Thoracic aorta (tissue), 2 donors: ENCODE results near the gene MAGEA11. TPM values are rescaled to one million over a fixed set of nuclear protein-coding genes. Genes with fewer than 3 reads are reported as not detected.
"Not testable (repeated sequence)": the region's sequence is repeated elsewhere in the genome, so short reads cannot be mapped to it uniquely, and the experiment has no call there.

Experiments
- ATAC-seq: fragments of 150-250 bp; one replicate; pipeline ENCODE4 v1.8.0; 2017; ENCODE audit warnings: low read depth; ENCODE audit not compliant: insufficient number of reproducible peaks, low FRiP score
- DNase-seq: peaks from one replicate; pipeline ENCODE4 v3.0.0-alpha.2; 2020; ENCODE audit warnings: low spot score
- H3K27ac ChIP-seq, 2 donors: fragments of 200-600 bp; sonication (generic); 1 replicate in 1 of 2; 2 replicates in 1 of 2; pipeline ENCODE4 v1.5.1; 2016; ENCODE audit warnings: mild to moderate bottlenecking in 2 of 2, moderate library complexity in 2 of 2
- H3K27me3 ChIP-seq: fragments of 200-600 bp; sonication (generic); replicated peaks from 2 replicates; pipeline ENCODE4 v1.6.0; 2016; ENCODE audit warnings: mild to moderate bottlenecking; ENCODE audit not compliant: insufficient read depth
- H3K36me3 ChIP-seq: fragments of 200-600 bp; sonication (generic); one replicate; pipeline ENCODE4 v1.5.1; 2016
- H3K4me1 ChIP-seq, 2 donors: fragments of 200-600 bp; sonication (generic); 1 replicate in 1 of 2; 2 replicates in 1 of 2; pipeline versions ENCODE4 v1.5.1 to v1.6.0; 2016; ENCODE audit warnings: low read depth in 2 of 2, mild to moderate bottlenecking in 1 of 2; ENCODE audit not compliant: control insufficient read depth in 1 of 2
- H3K4me3 ChIP-seq: fragments of 200-600 bp; sonication (generic); 2 replicates; pipeline ENCODE4 v1.5.1; 2016; ENCODE audit warnings: mild to moderate bottlenecking
- H3K9me3 ChIP-seq: fragments of 200-600 bp; sonication (generic); 2 replicates; pipeline ENCODE4 v1.5.1; 2016
- CTCF ChIP-seq: fragments of 200-600 bp; sonication (generic); IDR thresholded peaks from one replicate; pipeline ENCODE4 v1.5.1; 2019; ENCODE audit warnings: antibody characterized with exemption
- total RNA-seq, 2 donors: library from RNA; depleted of rRNA; stranded (reverse); fragments of >200 nt; gene quantifications; one replicate each; pipeline versions ENCODE4 v1.1.0 to v1.2.3, GENCODE V29; 2016

The MAGEA11 gene
- total RNA-seq, 2 donors from 2014 or later, result not detected

GRCh38 chrX:149757206-149758067, 45.6 kb downstream of the MAGEA11 start:
- no peak for TF ChIP-seq CTCF
- no peak for ATAC-seq
- no peaks in the 10 kb centered on the region for H3K4me1 ChIP-seq

GRCh38 chrX:149758068-149758714, 46.3 kb downstream of the MAGEA11 start:
- no peak overlapping the region for H3K4me3 ChIP-seq
- no peak overlapping the region for H3K27ac ChIP-seq
- no peak for TF ChIP-seq CTCF
- ATAC-seq (no peak), DNase-seq (no peak)
- no peaks in the 10 kb centered on the region for H3K36me3 ChIP-seq
- H3K4me1 ChIP-seq, result no peaks in the 10 kb centered on the region
- H3K9me3 ChIP-seq, result no peaks in the 10 kb centered on the region
- no peaks in the 10 kb centered on the region for H3K27me3 ChIP-seq

More at GRCh38 chrX:149757206-149758067, 45.6 kb downstream of the MAGEA11 start:
- Histone ChIP-seq H3K27ac (no peak overlapping the region), H3K27me3 (no peaks in the 10 kb centered on the region), H3K9me3 (no peaks in the 10 kb centered on the region), H3K36me3 (no peaks in the 10 kb centered on the region), H3K4me3 (no peak overlapping the region)
- no peak for DNase-seq

- not testable (repeated sequence) for H3K36me3 ChIP-seq, H3K9me3 ChIP-seq, H3K27me3 ChIP-seq, H3K4me1 ChIP-seq, H3K4me3 ChIP-seq, ATAC-seq, H3K27ac ChIP-seq, DNase-seq
Observed at GRCh38 chrX:149758715-149759078, 46.8 kb downstream of the MAGEA11 start.

GRCh38 chrX:149759824-149760223, 48.0 kb downstream of the MAGEA11 start:
- ATAC-seq, result no peak
- no peaks in the 10 kb centered on the region for H3K36me3 ChIP-seq
- H3K4me3 ChIP-seq, result no peak overlapping the region
- H3K9me3 ChIP-seq, result no peaks in the 10 kb centered on the region
- no peaks in the 10 kb centered on the region for H3K4me1 ChIP-seq
- H3K27ac ChIP-seq, result no peak overlapping the region
- H3K27me3 ChIP-seq, result no peaks in the 10 kb centered on the region
- TF ChIP-seq CTCF, result no peak
- DNase-seq, result no peak

- Histone ChIP-seq H3K27ac (no peak overlapping the region), H3K4me3 (no peak overlapping the region), H3K9me3 (no peaks in the 10 kb centered on the region), H3K36me3 (no peaks in the 10 kb centered on the region), H3K27me3 (no peaks in the 10 kb centered on the region), H3K4me1 (no peaks in the 10 kb centered on the region)
- ATAC-seq, result no peak
- no peak for TF ChIP-seq CTCF
- no peak for DNase-seq
Observed at GRCh38 chrX:149760965-149761364, 49.1 kb downstream of the MAGEA11 start.

GRCh38 chrX:149761858-149762674, 50.2 kb downstream of the MAGEA11 start:
- not testable (repeated sequence) for H3K27ac ChIP-seq, H3K4me1 ChIP-seq, H3K4me3 ChIP-seq, H3K27me3 ChIP-seq, DNase-seq, H3K9me3 ChIP-seq, ATAC-seq, H3K36me3 ChIP-seq
